HG03175 (cell line): Measurements from ENCODE around the gene CDC42EP3.
A peak's percentile ranks its signal among the peaks of the same experiment; 100 is the strongest.

Experiments used
- ATAC-seq: cut with Tn5 transposase; IDR thresholded peaks from one replicate; pipeline ENCODE4 v1.9.1; 2021; ENCODE audit warnings: mild to moderate bottlenecking, moderate library complexity; ENCODE audit not compliant: unreplicated experiment

Gene CDC42EP3

DNA sequence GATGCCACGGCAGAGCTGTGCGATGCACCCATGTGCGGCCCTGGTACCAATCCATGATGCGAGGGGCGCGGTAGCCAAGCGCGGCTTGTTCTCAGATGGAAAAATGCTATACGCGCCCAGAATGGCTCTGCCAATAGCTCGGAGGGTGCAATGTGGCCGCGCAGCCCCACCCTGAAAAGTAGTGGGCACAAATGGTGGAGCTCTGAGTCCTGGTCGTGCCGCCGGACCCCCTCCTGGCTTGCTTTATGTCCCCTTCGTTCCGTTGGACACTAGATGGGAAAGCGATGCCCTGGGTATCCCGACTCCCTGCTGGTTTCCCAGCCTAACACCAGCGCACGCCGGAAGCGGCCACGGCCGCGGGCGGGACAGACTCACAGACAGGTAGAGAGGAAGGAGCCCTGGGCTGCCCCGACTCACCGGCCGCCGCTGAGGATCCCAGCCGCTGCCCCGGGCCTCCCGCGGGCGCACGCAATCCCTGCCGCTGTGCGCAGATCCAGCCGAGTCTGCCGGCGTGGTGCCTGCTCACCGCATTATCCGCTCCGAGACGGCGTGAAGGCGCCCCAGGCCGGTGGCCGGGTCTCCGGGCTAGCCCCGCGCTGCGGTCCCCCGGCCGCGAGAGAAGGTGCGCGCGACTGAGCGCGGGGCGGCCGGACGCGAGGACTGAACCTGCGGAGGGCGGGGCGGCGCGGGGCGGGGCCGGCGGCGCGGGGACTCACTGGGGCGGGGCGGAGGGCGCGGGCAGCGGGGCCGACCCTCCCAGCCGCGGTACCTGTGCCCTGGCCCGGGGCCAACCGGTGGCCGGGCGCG, at the start of gene CDC42EP3:
CDC42EP3 (minus strand) TSS at position 634 of the 807 bp plus-strand sequence. CDS start 25,055 bp downstream, outside the sequence.
- peak; percentile 40 for ATAC-seq

GRCh38 chr2:37721201-37721560, 49.7 kb upstream of the CDC42EP3 start:
- ATAC-seq, result no peak

- no peak for ATAC-seq
Measured at GRCh38 chr2:37720533-37721200, 49.2 kb upstream of the CDC42EP3 start.

- no peak for ATAC-seq
Measured at GRCh38 chr2:37718515-37719161, 47.2 kb upstream of the CDC42EP3 start.

- no peak for ATAC-seq
Measured at GRCh38 chr2:37713258-37713700, 41.8 kb upstream of the CDC42EP3 start.

- peak; percentile 22 for ATAC-seq
Measured at GRCh38 chr2:37711831-37712230, 40.4 kb upstream of the CDC42EP3 start.

GRCh38 chr2:37711308-37711731, 39.9 kb upstream of the CDC42EP3 start:
- ATAC-seq, result peak; percentile 75

- no peak for ATAC-seq
Measured at GRCh38 chr2:37709111-37709510, 37.7 kb upstream of the CDC42EP3 start.

DNA sequence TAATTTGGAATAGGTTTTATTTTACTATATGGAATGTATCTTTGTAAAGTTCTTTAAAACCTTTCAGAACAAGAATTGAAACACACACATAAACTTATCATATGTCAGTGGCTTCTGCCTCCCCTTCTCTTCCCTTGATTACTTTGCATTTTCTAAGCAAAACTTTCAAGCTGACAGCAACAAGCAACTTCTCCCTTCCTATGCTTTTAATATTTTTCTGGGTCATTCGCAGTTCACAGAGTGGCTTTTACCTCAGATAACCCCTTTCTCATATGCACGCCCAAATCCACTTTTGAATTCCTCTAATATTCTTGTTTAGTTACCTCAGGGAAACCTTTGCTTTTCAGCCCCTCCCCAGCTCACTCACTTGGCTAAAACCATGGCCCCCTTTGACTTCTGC, 36.7 kb upstream of the CDC42EP3 start:
- no peak for ATAC-seq

DNA sequence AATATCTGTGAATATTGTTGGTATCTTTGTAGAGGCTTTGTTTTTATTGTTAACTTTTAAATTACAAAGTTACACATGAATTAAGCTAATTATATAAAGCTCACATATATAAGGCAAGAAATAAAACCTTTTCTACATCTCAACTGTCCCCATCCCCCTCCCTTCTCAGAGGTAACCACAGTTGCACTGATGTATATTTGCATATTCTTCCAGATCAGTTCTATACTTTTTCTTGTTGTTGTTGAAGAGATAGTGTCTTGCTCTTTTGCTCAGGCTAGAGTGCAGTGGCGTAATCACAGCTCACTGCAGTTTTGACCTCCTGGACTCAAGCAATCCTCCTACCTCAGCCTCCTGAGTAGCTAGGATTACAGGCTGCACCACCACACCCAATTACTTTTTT, 36.0 kb upstream of the CDC42EP3 start:
- no peak for ATAC-seq

- no peak for ATAC-seq
Measured at GRCh38 chr2:37706334-37707183, 35.1 kb upstream of the CDC42EP3 start.

GRCh38 chr2:37705191-37705590, 33.7 kb upstream of the CDC42EP3 start:
- no peak for ATAC-seq

GRCh38 chr2:37698931-37699481, 27.6 kb upstream of the CDC42EP3 start:
- ATAC-seq, result no peak

DNA sequence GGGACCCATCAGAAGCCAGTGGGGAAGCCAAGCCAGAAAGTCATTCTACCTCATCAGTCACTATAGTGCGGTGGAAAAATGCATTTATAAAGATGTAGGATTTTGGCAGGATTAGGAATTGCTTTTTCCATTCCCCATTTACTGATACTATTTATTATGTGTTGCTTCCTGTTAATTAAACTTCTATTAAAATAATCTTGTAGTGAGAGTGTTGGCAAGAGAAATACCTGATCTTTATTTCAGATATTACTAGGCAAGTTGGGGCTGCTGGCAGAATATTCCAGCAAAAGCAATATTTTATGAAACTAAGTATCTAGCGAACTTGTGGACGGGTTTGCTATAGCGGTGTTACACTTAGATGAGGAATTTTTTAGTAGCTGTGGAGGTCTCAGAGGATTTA, 23.9 kb upstream of the CDC42EP3 start:
- ATAC-seq, result no peak

- no peak for ATAC-seq
Measured at GRCh38 chr2:37692711-37693110, 21.3 kb upstream of the CDC42EP3 start.

GRCh38 chr2:37689751-37690150, 18.3 kb upstream of the CDC42EP3 start:
- no peak for ATAC-seq

DNA sequence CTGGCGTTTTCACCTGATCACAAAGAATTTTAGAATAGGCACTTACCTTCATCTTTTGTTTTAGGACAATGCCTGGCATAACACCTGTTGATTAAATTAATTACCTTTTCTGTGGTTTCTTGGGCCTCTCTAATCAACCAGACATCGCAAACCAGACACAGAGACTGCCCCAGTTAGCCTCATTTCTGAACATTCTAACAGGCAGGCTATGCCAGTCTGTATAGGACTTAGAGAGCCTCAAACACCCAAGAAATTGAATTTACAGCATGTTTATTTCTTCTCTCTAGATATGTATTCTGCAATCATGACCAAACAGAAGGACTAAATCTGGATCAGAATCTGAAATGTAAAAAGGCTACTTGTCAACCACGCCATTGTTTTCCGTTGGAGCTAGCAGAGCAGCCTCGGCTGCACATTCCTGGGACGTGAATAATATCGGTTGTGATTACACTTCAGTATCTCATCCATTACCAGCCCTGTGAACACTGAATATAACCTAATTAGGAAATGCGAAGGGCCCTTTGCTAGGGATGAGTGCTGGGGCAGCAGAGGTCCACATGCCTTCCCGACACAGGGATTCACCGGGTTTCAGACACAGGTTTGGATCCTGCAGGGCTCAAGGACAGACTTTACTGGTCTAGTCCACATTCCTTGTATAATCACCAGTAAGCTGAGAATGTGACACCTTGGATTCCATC, 17.5 kb upstream of the CDC42EP3 start:
- ATAC-seq, result no peak

DNA sequence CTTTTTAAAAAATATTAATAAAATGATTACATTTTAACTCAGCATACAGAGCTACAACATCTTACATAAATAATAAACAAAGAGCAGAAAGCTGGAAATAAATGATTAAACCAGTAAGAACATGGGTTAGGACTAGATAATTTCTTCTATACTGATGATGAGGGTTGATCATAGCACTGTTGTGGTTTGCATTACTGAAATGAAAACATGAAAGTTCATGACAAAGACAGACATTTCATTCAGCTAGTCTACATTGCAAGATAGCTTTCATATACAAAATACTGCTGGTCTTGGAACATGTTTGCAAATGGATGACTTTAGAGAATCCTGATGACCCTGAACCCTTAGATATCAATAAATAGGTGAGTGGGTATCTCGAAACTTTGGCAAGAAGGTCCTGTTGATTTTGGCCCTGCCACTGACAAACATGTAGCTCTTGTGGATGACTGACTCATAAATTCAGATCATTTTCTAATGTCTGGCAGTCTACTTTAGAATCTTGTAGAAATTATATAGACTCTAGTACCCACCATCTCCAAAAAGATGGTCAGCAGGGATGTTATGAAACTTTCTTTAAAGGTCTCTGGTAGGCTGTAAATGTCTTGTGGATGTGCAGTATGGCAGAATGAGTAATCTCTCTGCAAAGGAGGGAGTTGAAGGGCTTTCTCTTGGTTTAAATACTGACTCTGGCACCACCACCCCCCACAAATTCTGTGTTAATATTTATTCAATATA, 15.5 kb upstream of the CDC42EP3 start:
- no peak for ATAC-seq

DNA sequence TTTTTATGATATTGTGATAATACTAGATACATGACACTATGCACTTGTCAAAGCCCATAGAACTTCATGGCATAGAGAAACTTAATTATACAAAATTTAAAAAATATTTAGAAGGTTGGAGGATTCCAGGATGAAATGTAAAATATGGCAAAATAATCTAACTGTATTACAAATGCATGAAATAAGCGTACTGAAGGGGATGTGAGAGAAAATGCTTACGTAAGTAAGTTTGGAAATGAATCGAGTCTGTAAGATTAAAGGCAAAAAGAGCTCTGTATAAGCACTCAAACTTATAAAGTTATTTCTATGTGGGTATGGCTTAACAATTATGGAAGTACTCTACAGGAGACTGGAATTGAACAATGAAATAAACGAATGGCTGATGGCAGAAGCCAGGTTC, 13.4 kb upstream of the CDC42EP3 start:
- no peak for ATAC-seq
